NCI-H2107 (cell line): ENCODE results near the gene HSPBP1.

Experiments
- DNase-seq: peaks from one replicate; lab custom pipeline; 2025; lab: John Stamatoyannopoulos, UW

The HSPBP1 gene

GRCh38 chr19:55305491-55305890 lies 25.6 kb upstream of the HSPBP1 start:
- DNase-seq: no peak

GRCh38 chr19:55304980-55305379 lies 25.1 kb upstream of the HSPBP1 start:
- DNase-seq: no peak

- no peak for DNase-seq
Observed at GRCh38 chr19:55304279-55304978, 24.5 kb upstream of the HSPBP1 start.

GRCh38 chr19:55303477-55303876 lies 23.6 kb upstream of the HSPBP1 start:
- DNase-seq: no peak

- no peak for DNase-seq
Observed at GRCh38 chr19:55302318-55302703, 22.4 kb upstream of the HSPBP1 start.

- DNase-seq: peak; percentile 14
Observed at GRCh38 chr19:55301459-55302317, 21.8 kb upstream of the HSPBP1 start.

GRCh38 chr19:55300886-55301458 lies 21.1 kb upstream of the HSPBP1 start:
- no peak for DNase-seq

GRCh38 chr19:55299991-55300390 lies 20.1 kb upstream of the HSPBP1 start:
- no peak for DNase-seq

- DNase-seq: no peak
Observed at GRCh38 chr19:55297267-55297666, 17.4 kb upstream of the HSPBP1 start.

- no peak for DNase-seq
Observed at GRCh38 chr19:55289117-55289796, 9.3 kb upstream of the HSPBP1 start.

GRCh38 chr19:55287361-55288079 lies 7.6 kb upstream of the HSPBP1 start:
- DNase-seq: no peak

- no peak for DNase-seq
Observed at GRCh38 chr19:55285229-55285890, 5.5 kb upstream of the HSPBP1 start.

- no peak for DNase-seq
Observed at GRCh38 chr19:55284405-55285058, 4.6 kb upstream of the HSPBP1 start.

- DNase-seq: peak; percentile 59
Observed at GRCh38 chr19:55283548-55284377, 3.9 kb upstream of the HSPBP1 start, which contains the start of gene BRSK1. Gene BRSK1, plus strand, starts transcription at chr19:55283997. Its CDS starts 446 bp downstream, at chr19:55284443.

- DNase-seq: no peak
Observed at GRCh38 chr19:55279340-55279739, 570 bp downstream of the HSPBP1 start.

GRCh38 chr19:55278391-55279135 lies 1.3 kb downstream of the HSPBP1 start:
- no peak for DNase-seq

GRCh38 chr19:55277494-55277893 lies 2.4 kb downstream of the HSPBP1 start:
- no peak for DNase-seq

- no peak for DNase-seq
Observed at GRCh38 chr19:55276720-55277430, 3.0 kb downstream of the HSPBP1 start.
